CD4-positive, alpha-beta T cell treated with Interleukin-6 at 100 ng/mL for 8 hours (primary cell): ENCODE measurements around the gene CYB5A.

Source experiments
- DNase-seq: peaks from one replicate; pipeline ENCODE4 v3.0.0-alpha.2; 2020; ENCODE audit warnings: mixed read lengths, low spot score

The CYB5A gene

GRCh38 chr18:74277296-74277695 lies 14.5 kb downstream of the CYB5A start:
- DNase-seq = no peak

DNA sequence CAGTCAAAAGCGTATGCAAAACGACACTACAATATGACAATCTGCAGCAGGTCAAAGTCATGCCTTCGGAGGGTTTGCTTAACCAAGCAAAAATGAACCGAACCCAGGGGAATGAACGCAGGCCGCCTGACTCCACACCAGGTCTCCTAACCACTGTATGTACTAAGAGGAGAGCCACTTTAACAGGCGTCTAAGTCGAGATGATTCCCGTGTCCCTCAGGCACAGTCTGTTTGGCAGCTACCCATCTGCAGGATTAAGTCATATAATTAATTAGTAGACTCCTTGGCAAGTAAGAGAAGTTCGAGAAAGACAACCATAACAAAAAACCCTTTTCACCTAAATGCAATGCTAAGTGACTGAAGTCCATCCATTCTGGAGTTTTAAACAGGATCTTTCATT lies 15.2 kb downstream of the CYB5A start:
- DNase-seq = no peak

GRCh38 chr18:74275736-74276135 lies 16.0 kb downstream of the CYB5A start:
- DNase-seq = no peak

DNA sequence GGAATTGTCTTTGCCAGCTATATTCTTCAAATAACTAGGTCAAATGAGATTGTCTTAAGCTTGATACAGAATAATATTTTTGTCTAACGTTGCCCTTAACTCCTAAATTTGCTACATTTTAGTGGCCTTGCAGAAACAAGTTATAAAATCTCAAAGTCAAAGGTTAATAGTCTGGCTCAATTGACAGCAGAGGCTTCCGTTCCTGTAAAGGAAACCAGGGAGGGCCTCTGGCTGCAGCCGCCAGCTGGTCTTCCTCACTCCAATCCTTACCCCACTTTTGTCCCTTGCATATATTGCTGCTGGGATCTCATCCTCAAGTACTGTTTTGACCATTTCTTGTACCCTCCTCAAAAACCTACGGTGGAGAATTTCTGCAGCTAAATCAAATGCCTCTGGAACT lies 17.1 kb downstream of the CYB5A start:
- DNase-seq = no peak

DNA sequence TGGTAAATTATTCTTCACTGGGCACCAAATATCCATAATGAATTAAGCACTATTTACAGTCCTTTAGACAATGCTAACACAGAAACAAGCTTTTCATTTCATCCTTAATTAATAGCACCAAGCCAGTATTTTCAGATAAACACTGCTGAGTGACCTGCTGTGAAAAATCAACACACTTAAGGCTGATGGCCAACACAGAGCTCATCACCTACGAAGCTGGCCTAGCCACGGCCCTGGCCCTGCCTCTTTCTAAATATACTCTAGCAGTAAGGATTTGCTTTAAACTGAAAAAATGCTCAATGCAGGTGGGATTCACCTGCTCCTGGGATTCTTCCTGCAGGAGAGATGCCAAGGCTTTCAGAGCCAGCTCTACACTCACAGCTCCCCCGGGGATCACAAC lies 18.4 kb downstream of the CYB5A start:
- no peak for DNase-seq

- DNase-seq = no peak
These were observed 20.1 kb downstream of the CYB5A start for GRCh38 chr18:74271635-74272034.

DNA sequence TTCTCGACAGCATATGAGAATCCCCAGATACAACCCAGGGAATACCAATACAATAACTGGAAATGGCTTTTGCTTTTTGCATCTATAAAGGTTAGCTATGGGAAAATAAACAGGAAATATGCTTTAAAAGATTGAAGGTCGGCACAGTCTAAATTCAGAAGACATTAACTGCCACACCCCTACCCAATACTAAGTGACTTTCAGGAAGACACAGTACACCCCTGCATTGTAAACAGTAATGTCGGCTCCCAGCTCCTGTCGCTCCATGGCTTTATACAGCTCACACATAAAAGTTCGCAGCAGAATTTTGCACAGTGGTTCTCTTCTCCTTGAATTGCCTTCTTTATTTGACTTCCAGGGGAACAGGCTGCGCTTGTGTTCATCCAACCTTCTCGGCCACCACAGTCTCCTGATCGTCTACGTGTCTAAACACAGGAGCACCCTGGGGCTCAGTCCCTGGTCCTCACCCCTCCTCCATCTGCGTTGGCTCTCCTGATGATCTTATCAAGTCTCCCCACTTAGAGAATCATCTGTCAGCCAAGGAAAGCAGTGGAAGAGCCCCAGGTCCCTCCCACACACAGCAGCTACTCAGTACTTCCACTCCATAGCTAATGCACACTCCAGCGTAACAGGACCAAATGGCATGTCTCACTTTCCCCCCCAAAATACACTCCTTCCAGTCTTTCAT lies 22.7 kb downstream of the CYB5A start:
- DNase-seq = no peak

GRCh38 chr18:74268175-74268574 lies 23.6 kb downstream of the CYB5A start:
- no peak for DNase-seq

DNA sequence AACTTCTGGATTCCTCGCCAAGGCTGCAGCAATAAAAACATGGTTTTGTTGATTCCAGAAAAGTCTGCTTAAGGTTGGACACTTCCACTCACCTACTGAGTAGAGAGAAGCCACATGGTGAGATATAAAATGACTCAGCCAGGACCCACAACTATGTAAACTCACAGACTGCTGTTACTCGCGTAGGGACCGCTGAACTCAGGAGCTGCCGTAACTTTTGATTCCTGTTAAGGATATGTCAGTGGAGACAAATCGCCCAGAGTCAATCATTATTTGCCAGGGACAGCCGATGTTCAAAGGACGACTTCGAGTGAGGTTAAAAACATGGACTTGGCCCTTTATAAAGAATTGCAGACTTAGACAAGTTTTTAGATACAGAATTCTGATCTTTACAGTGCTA lies 25.6 kb downstream of the CYB5A start:
- DNase-seq = no peak

DNA sequence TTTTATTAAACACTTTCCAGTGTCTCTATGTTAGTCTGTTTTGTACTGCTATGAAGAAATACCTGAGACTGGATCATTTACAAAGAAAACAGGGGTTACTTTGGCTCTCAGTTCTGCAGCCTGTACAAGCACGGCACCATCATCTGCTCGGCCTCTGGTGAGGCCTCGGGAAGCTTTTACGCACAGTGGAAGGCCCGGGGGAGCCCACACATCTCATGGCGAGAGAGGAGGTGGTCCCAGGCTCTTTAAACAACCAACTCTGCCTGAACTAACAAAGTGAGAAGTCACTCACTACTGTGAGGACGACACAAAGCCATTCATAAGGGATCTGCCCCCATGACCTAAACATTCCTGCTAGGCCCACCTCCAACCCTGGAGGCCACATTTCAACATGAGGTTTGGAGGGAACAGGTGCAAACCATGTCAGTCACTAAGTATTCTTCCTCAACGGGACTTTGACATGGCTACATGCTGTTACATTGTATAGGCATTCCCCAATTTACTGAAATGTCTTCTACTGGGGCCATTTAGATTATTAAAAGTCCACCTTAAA lies 26.1 kb downstream of the CYB5A start:
- no peak for DNase-seq

DNA sequence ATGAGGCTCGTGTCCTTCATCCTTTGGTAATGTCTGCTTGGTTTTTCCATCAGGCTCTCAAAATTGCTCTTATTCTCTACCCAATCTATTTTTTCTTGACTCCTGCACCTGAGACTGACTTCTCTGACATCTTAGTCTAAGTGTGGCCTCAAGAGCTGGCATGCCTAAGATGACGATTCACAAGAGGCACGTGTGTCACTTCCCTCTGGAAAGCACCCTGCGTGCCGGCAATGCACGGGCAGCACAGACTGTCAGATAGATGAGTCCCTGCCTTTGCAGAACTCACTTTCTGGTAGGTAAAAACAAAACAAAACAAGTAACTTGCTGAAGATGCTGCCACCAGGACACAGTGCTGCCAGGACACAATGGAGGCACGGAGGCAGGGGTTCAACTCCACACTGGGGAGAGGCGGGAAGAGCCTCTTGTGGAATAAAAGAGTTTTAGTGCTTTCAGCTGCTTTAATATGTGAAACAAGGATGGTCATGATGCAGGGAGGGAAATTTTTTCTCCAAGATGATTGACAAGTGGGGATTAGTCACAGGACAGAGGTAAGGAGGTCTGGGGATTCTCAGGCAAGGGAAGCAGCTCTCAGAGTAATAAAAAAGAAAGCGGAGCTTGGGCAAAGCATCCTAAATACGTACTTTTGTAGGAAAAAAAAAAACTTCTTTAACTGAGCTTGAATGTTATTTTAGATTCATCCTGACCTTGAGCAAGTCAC lies 27.3 kb downstream of the CYB5A start:
- DNase-seq = no peak

- no peak for DNase-seq
These were observed 30.6 kb downstream of the CYB5A start for GRCh38 chr18:74261053-74261713.

DNA sequence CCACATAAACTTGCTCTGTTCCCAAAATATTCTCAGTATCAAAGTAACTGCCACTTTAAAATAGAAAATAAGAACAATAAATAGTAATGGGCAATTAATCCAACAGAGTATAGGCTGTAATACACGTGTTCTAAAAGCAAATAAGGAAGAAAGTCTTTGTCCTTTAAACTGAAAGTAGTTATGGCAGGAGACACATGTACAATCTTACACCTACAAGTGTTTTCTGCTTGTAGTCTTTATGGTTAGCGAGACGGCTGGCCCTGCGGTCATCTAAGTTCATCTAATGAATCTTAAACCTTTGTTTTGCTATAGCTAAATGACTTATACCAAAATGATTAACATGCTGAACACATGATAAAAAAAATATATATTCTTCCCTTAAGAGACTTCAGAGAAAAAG lies 32.4 kb downstream of the CYB5A start:
- DNase-seq = no peak

GRCh38 chr18:74257083-74257482 lies 34.7 kb downstream of the CYB5A start:
- DNase-seq = no peak

DNA sequence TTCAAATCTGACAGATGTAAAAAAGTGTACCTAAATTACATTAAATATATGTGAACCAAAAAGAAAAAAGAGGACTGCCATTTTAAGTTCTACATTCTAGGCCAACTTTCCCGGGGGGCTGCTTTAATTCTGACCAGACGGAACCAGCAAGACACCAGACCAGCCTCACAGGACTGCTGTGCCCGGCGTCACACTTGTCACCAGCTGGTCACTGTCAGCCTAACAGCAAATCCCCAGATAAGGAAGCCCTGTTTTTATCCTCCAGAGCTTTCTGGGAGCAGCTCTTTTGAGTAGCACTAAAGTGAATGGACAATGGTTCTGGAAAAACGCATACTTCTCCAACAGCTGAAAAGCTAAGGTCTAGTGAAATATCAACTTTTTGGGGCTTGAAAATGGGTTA lies 35.6 kb downstream of the CYB5A start:
- DNase-seq = no peak

GRCh38 chr18:74255131-74255616 lies 36.6 kb downstream of the CYB5A start:
- no peak for DNase-seq

GRCh38 chr18:74252039-74252395 lies 39.7 kb downstream of the CYB5A start:
- DNase-seq = no peak

GRCh38 chr18:74251297-74252038 lies 40.3 kb downstream of the CYB5A start:
- DNase-seq = no peak

GRCh38 chr18:74250131-74250530 lies 41.6 kb downstream of the CYB5A start:
- DNase-seq = no peak

DNA sequence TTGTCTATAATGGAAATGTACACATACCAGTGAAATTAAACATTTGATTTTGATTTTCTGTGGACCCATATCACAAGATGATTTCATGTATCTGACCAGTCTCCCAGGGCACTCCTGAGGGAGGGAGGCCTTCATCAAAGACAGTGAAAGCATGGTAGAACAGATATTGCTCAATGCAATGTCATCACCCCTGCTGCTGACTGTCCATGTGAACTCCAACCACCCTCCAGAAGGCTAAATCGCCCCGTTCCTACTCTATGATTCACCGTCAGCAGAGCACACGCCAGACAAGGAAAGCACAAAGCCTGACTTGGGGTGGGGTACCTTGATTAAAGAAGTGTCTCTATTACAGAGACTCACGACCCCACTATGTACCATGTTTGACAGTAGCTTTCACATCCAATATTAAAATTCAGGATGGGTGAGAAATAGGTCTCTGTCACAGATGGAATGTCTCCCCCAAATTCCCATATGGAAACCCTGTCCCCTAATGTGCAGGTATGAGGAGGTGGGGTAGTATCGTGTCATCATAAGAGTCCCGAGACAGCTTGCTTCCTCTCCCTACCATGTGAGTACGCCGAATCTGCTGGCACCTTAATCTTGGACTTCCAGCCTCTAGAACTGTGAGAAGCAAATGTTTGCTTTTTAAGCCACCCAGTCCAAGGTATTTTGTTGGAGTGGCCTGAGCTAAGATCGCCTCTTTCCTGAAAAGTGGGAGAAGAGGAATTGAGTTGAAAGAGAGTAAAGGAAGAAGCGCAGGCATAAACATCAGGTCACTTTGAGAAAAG lies 42.4 kb downstream of the CYB5A start:
- no peak for DNase-seq

DNA sequence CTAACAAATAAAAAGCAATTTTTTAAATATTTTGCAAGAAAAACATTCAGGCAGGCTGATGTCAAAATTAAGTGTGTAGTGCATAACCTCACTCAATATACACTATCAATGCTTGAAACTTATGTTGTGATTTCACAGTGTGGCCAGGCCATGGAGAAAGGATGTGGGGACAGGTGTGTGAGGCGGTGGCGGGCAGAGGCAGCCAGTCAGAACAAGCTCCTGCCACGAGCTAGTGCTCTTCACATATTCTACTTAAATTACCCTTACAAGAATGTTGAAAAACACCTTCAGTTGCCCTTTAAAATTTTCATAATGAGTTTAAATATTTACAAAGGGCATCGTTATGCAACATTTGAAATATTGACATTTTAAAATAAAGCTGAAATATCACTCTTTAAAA lies 43.2 kb downstream of the CYB5A start:
- no peak for DNase-seq
